Astrocyte (in vitro differentiated cells and primary cell): ENCODE results near the gene ZNF226.

Experiments used
- CTCF ChIP-seq: IDR thresholded peaks from 2 replicates; pipeline ENCODE4 v1.5.1; 2011; ENCODE audit warnings: low read depth, mild to moderate bottlenecking, inconsistent platforms, low read length, moderate library complexity; ENCODE audit not compliant: insufficient read depth
- EZH2 ChIP-seq: IDR thresholded peaks from 2 replicates; pipeline ENCODE4 v1.6.1; 2012; ENCODE audit warnings: mild to moderate bottlenecking, low read length, inconsistent platforms; ENCODE audit not compliant: insufficient read depth

GRCh38 chr19:44164327-44164672, 600 bp upstream of the ZNF226 start:
- TF ChIP-seq CTCF (no peak), EZH2 (no peak)
